ENCODE measurements around the gene ACTL7B.

DNA sequence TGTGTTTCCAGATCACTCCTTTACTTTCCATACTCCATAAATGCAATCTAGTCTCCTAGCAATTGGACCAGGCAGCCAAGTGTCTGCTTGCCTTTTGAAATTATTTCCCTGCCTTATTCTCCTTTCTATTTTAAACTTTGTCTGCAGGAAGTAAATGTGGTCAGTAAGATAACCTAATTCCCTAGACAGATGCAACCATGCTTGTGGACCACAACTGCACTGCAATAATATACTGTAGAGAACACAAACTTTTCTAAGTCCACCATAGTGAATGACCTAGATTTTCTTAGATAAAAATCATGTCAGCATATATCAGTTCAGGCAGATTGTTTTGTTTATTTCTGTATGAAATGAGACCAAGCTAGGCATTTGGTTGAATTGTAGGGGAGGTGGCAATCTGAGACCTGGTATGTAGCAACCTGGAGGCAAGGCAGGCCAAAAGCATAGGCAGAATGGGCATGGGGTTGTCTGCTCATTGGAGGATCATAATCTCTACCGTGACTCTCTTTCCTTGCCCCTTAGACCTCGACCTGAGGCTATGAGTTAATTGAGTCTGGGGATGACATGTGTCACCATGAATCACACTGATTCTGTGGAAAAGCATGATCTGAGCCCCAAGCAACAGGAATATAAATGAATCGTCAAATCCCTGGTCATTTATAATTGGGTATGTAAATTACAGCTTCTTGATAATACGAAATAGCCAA is 20.7 kb downstream of the ACTL7B start:
- TF ChIP-seq, protein P1, sequence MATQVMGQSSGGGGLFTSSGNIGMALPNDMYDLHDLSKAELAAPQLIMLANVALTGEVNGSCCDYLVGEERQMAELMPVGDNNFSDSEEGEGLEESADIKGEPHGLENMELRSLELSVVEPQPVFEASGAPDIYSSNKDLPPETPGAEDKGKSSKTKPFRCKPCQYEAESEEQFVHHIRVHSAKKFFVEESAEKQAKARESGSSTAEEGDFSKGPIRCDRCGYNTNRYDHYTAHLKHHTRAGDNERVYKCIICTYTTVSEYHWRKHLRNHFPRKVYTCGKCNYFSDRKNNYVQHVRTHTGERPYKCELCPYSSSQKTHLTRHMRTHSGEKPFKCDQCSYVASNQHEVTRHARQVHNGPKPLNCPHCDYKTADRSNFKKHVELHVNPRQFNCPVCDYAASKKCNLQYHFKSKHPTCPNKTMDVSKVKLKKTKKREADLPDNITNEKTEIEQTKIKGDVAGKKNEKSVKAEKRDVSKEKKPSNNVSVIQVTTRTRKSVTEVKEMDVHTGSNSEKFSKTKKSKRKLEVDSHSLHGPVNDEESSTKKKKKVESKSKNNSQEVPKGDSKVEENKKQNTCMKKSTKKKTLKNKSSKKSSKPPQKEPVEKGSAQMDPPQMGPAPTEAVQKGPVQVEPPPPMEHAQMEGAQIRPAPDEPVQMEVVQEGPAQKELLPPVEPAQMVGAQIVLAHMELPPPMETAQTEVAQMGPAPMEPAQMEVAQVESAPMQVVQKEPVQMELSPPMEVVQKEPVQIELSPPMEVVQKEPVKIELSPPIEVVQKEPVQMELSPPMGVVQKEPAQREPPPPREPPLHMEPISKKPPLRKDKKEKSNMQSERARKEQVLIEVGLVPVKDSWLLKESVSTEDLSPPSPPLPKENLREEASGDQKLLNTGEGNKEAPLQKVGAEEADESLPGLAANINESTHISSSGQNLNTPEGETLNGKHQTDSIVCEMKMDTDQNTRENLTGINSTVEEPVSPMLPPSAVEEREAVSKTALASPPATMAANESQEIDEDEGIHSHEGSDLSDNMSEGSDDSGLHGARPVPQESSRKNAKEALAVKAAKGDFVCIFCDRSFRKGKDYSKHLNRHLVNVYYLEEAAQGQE (IDR thresholded peaks at IDR 0.05; ENCODE audit: low read depth, low read length), result no peak
- TF ChIP-seq, protein P2, sequence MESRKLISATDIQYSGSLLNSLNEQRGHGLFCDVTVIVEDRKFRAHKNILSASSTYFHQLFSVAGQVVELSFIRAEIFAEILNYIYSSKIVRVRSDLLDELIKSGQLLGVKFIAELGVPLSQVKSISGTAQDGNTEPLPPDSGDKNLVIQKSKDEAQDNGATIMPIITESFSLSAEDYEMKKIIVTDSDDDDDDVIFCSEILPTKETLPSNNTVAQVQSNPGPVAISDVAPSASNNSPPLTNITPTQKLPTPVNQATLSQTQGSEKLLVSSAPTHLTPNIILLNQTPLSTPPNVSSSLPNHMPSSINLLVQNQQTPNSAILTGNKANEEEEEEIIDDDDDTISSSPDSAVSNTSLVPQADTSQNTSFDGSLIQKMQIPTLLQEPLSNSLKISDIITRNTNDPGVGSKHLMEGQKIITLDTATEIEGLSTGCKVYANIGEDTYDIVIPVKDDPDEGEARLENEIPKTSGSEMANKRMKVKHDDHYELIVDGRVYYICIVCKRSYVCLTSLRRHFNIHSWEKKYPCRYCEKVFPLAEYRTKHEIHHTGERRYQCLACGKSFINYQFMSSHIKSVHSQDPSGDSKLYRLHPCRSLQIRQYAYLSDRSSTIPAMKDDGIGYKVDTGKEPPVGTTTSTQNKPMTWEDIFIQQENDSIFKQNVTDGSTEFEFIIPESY (IDR thresholded peaks at IDR 0.05; ENCODE audit: borderline replicate concordance, low read depth), result no peak
- TF ChIP-seq, protein P3, sequence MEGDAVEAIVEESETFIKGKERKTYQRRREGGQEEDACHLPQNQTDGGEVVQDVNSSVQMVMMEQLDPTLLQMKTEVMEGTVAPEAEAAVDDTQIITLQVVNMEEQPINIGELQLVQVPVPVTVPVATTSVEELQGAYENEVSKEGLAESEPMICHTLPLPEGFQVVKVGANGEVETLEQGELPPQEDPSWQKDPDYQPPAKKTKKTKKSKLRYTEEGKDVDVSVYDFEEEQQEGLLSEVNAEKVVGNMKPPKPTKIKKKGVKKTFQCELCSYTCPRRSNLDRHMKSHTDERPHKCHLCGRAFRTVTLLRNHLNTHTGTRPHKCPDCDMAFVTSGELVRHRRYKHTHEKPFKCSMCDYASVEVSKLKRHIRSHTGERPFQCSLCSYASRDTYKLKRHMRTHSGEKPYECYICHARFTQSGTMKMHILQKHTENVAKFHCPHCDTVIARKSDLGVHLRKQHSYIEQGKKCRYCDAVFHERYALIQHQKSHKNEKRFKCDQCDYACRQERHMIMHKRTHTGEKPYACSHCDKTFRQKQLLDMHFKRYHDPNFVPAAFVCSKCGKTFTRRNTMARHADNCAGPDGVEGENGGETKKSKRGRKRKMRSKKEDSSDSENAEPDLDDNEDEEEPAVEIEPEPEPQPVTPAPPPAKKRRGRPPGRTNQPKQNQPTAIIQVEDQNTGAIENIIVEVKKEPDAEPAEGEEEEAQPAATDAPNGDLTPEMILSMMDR (IDR thresholded peaks at IDR 0.05), result no peak
- no peak for TF ChIP-seq EP300 (IDR thresholded peaks at IDR 0.05; ENCODE audit: borderline replicate concordance in 1 of 2, low read depth in 1 of 2, low read length in 1 of 2)
- TF ChIP-seq, protein P4, sequence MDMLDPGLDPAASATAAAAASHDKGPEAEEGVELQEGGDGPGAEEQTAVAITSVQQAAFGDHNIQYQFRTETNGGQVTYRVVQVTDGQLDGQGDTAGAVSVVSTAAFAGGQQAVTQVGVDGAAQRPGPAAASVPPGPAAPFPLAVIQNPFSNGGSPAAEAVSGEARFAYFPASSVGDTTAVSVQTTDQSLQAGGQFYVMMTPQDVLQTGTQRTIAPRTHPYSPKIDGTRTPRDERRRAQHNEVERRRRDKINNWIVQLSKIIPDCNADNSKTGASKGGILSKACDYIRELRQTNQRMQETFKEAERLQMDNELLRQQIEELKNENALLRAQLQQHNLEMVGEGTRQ (IDR thresholded peaks at IDR 0.05; ENCODE audit: borderline replicate concordance, low read depth, low read length), result no peak
